HG03139 (cell line): ENCODE results near the gene UGT2B28.
"Not testable (repeated sequence)": the region's sequence is repeated elsewhere in the genome, so short reads cannot be mapped to it uniquely, and the experiment has no call there.

Experiments used
- ATAC-seq: cut with Tn5 transposase; IDR thresholded peaks from one replicate; pipeline ENCODE4 v1.9.1; 2021; ENCODE audit not compliant: unreplicated experiment

Gene UGT2B28

DNA sequence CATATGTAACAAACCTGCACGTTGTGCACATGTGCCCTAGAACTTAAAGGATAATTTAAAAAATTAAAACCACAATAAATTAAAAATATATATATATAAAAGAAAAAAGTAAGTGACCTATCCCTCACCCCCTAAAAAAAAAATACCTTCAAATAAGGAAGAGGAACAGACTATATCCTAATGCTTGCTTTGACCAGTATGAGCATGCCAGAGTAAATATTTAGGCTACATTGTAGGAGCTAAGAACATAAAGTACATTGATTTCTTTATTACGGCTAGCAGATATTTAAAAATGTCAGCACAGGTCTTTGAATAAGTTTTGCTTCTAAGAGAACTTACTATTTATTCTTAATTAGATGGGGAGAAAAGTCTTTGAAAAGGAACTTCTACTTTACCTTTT, 62.8 kb downstream of the UGT2B28 start:
- not testable (repeated sequence) for ATAC-seq

DNA sequence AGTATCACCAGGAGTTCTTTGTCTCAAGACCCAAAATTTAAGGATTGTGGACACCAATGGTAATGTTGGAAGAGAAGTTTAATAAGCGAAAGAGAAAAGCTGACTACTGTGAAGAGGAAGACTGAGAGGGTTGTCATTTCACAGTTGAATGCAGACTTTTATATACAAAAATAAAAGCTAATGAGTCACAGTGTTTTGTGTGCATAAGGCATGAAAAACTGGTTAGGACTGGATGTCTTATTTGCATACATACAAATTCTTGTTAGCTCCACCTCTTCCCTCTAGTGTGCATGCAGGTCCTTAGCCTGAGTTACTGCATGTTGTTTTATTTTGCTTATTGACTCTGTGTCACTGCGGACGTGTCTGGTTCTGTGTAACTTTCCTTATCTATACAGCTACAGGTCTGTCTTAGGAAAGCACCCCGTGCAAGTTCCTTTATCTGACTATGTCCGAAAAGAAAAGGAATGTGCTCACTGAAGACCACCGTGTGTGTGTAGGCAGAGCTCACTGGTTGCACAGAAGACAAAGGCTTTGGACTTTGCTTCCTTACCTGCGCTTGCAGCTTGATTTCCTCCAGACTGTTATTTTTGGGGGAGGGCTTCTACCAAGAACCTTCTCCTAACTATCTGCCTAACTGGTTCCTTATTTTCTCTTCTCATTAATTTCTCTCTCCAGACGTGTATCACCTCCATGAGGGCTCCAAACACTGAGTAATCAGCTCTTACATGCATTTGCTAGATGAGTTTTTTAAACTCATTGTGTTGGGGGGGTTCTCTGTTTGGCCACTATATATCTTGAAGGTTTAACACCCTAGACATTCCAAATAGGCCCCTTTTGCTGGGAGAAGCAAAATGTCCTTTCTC, 63.5 kb downstream of the UGT2B28 start:
- not testable (repeated sequence) for ATAC-seq
